Measurements from ENCODE around the gene XPNPEP2. TPM values are rescaled to one million over a fixed set of nuclear protein-coding genes. Genes with fewer than 3 reads are reported as not detected.

XPNPEP2 gene, protein sequence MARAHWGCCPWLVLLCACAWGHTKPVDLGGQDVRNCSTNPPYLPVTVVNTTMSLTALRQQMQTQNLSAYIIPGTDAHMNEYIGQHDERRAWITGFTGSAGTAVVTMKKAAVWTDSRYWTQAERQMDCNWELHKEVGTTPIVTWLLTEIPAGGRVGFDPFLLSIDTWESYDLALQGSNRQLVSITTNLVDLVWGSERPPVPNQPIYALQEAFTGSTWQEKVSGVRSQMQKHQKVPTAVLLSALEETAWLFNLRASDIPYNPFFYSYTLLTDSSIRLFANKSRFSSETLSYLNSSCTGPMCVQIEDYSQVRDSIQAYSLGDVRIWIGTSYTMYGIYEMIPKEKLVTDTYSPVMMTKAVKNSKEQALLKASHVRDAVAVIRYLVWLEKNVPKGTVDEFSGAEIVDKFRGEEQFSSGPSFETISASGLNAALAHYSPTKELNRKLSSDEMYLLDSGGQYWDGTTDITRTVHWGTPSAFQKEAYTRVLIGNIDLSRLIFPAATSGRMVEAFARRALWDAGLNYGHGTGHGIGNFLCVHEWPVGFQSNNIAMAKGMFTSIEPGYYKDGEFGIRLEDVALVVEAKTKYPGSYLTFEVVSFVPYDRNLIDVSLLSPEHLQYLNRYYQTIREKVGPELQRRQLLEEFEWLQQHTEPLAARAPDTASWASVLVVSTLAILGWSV
- total RNA-seq (2014; rRNA removed; shearing (Covaris generic)) (0.65 and 1.9 TPM in 2 replicates), polyA plus RNA-seq (2016; fragmentation: Nextera tagmentation; extraction: Ambion mirVana) (0.56 and 0.74 TPM in 2 replicates)

DNA sequence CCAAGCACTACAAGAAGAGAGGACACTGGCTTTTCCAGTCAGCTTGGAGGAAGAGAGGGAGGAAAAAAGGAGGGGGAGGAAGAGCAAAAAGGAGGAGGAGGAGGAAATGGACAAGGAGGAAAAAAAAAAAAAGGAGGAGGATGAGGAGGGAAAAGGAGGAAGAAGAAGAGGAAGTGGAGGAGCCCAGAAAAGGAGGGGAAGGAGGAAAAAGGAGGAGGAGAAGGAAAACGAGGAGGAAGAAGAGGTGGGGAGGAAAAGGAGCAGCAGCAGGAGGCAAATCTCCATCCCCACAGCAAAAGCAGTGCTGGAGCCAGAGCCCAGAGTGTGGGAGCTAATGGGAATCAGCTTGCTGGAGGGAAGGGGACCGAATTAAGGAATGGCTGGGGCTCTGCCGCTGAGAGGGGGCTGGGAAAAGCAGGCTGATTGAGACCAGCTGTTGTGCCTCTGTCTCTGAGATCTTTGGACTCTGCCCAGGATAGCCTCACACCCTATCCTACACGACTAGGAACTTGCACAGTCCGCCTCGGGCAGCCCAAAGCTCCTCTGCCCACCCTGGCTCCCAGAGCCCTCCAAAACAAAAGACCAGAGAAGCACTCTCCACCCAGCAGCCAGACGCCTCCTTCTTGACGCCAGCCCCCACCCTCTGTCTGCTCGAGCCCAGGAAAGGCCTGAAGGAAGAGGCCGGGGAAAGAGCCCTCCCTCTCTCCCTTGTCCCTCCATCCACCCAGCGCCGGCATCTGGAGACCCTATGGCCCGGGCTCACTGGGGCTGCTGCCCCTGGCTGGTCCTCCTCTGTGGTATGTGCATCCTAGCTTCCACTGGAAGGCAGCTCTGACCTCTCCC, at the start of gene XPNPEP2:
TSS of gene XPNPEP2 (plus strand) at position 514 of the 843 bp plus-strand sequence. CDS start at position 749, 235 bp downstream.
- Histone ChIP-seq H3K36me3 (ENCODE audit: low read depth) (no peaks in the 10 kb centered on the region), H3K27me3 (replicated peaks; ENCODE audit: insufficient read depth) (no peaks in the 10 kb centered on the region), H3K4me2 (ENCODE audit: unreplicated experiment) (peak within 1 kb of the TSS; percentile 53), H3K9me3 (ENCODE audit: low read depth) (no peaks in the 10 kb centered on the region), H3K9me2 (ENCODE audit: insufficient read depth) (no peaks in the 10 kb centered on the region), H4K20me1 (ENCODE audit: insufficient read depth) (no peaks in the 10 kb centered on the region), H3F3A (ENCODE audit: insufficient read depth) (0 out of 2 replicates have a peak, but pooled peaks cover 4% of the 10 kb centered on the region), H3K4me3 (no peak within 1 kb of the TSS), H3K4me1 (ENCODE audit: insufficient read depth) (peaks cover 14% of the 10 kb centered on the region), H2AFZ (peak within 1 kb of the TSS; percentile 79), H3K79me2 (ENCODE audit: insufficient read depth) (no peaks in the 10 kb centered on the region), H3K9ac (peak within 1 kb of the TSS; percentile 36), H3K27ac (peak within 1 kb of the TSS; percentile 37)
- in situ Hi-C loops (cut with MboI): no loop called here
- WGBS, 2 experiments (ENCODE audit: low coverage in 1 of 2, low lambda C conversion rate in 2 of 2, missing lambda C conversion rate in 2 of 2): 2% methylated on average over 7 to 13 of the region's 13 CpGs
- TF ChIP-seq EZH2 (IDR thresholded peaks at IDR 0.05; ENCODE audit: insufficient read depth, poor library complexity, severe bottlenecking) (no peak), EZH2phosphoT487 (IDR thresholded peaks at IDR 0.05; ENCODE audit: insufficient read depth, low read depth) (no peak)
- peak; percentile 51 for DNase-seq

DNA sequence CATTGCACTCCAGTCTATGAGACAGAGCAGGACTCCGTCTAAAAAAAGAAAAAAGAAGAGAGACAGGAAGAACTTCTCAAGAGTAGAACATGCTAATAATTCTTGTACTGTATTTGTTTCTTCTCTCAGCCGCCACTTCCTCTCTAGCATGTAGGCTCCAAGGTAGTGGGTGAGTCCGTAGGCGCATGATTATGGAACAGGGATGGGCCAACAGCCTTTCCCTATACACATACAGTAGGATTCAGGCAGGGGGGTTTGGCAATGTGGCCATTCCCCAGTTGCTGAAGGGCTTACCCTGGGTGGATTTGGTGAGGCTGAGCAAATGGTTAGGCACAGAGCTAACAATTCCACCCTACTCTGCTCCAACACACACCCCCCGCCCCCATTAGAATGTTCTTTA, 49.0 kb upstream of the XPNPEP2 start:
- TF ChIP-seq EZH2 (IDR thresholded peaks at IDR 0.05; ENCODE audit: insufficient read depth, poor library complexity, severe bottlenecking) (no peak), EZH2phosphoT487 (IDR thresholded peaks at IDR 0.05; ENCODE audit: insufficient read depth, low read depth) (no peak)
- Histone ChIP-seq H3K9me3 (ENCODE audit: low read depth) (no peaks in the 10 kb centered on the region), H3K36me3 (ENCODE audit: low read depth) (no peaks in the 10 kb centered on the region), H3F3A (ENCODE audit: insufficient read depth) (no peaks in the 10 kb centered on the region), H3K27ac (no peak overlapping the region), H3K4me2 (ENCODE audit: unreplicated experiment) (no peak overlapping the region), H3K9ac (no peak overlapping the region), H4K20me1 (ENCODE audit: insufficient read depth) (no peaks in the 10 kb centered on the region), H3K27me3 (replicated peaks; ENCODE audit: insufficient read depth) (no peaks in the 10 kb centered on the region), H3K4me3 (no peak overlapping the region), H3K9me2 (ENCODE audit: insufficient read depth) (no peaks in the 10 kb centered on the region), H3K4me1 (ENCODE audit: insufficient read depth) (0 out of 2 replicates have a peak, but pooled peaks cover 3% of the 10 kb centered on the region), H2AFZ (no peak overlapping the region), H3K79me2 (ENCODE audit: insufficient read depth) (no peaks in the 10 kb centered on the region)
- in situ Hi-C loops (cut with MboI): no loop called here
- WGBS, 2 experiments (ENCODE audit: low coverage in 1 of 2, low lambda C conversion rate in 2 of 2, missing lambda C conversion rate in 2 of 2): 86 to 100% methylated on average over 3 to 5 of the region's 5 CpGs
- no peak for DNase-seq

DNA sequence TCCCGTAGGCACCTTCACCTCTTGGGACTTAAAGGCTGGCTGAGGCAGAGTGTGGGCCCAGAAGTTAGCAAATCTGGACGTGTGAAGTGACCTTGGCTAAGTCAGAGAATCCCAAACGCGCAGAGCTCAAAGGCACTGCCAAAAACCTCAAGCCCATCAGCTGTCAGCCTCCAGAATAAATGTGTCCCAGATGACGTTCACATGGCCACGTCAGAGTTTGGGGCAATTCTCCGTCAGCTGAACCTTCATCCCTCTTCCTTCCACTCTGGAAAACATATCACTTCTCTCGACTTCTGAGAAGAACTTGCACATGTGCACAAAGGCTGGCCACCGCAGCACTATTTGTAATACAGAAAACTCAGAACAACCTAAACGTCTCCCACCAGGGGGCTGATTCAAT, 48.3 kb upstream of the XPNPEP2 start:
- H3K36me3 ChIP-seq (ENCODE audit: low read depth): no peaks in the 10 kb centered on the region

DNA sequence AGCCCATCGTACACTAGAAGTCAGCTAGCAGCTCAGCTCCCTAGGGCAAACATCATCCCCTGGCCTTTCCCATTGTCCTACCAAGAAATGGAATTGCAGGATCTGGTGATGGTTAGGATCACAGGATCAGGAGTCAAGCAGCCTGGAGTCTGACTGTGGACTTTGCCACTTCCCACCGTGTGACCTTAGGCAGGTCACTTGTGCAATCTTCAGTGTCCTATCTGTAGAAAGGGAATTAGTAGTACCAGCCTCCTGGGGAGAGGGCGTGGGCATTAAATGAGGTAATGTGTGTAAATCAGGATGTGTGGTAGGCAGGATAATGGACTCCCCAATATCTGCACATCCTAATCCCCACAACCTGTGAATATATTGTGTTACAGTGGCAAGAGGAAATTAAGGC, 45.4 kb upstream of the XPNPEP2 start:
- Histone ChIP-seq H2AFZ (no peak overlapping the region), H3K9me3 (ENCODE audit: low read depth) (no peaks in the 10 kb centered on the region), H3F3A (ENCODE audit: insufficient read depth) (no peaks in the 10 kb centered on the region), H3K27ac (no peak overlapping the region), H3K4me3 (no peak overlapping the region), H3K4me2 (ENCODE audit: unreplicated experiment) (no peak overlapping the region), H3K9ac (no peak overlapping the region), H3K36me3 (ENCODE audit: low read depth) (no peaks in the 10 kb centered on the region), H3K27me3 (replicated peaks; ENCODE audit: insufficient read depth) (no peaks in the 10 kb centered on the region), H3K4me1 (ENCODE audit: insufficient read depth) (no peaks in the 10 kb centered on the region), H3K79me2 (ENCODE audit: insufficient read depth) (no peaks in the 10 kb centered on the region), H4K20me1 (ENCODE audit: insufficient read depth) (no peaks in the 10 kb centered on the region), H3K9me2 (ENCODE audit: insufficient read depth) (no peaks in the 10 kb centered on the region)
- in situ Hi-C loops (cut with MboI): no loop called here
- TF ChIP-seq EZH2 (IDR thresholded peaks at IDR 0.05; ENCODE audit: insufficient read depth, poor library complexity, severe bottlenecking) (no peak), EZH2phosphoT487 (IDR thresholded peaks at IDR 0.05; ENCODE audit: insufficient read depth, low read depth) (no peak)
- WGBS, 2 experiments (ENCODE audit: low coverage in 1 of 2, low lambda C conversion rate in 2 of 2, missing lambda C conversion rate in 2 of 2): 83 to 86% methylated on average over 3 of the region's 3 CpGs
- DNase-seq: no peak

More for the DNA sequence above, 48.3 kb upstream of the XPNPEP2 start:
- Histone ChIP-seq H3K27me3 (replicated peaks; ENCODE audit: insufficient read depth) (no peaks in the 10 kb centered on the region), H3K9ac (no peak overlapping the region), H3K79me2 (ENCODE audit: insufficient read depth) (no peaks in the 10 kb centered on the region), H3K4me2 (ENCODE audit: unreplicated experiment) (no peak overlapping the region), H2AFZ (no peak overlapping the region), H3K4me1 (ENCODE audit: insufficient read depth) (0 out of 2 replicates have a peak, but pooled peaks cover 3% of the 10 kb centered on the region), H3K9me2 (ENCODE audit: insufficient read depth) (no peaks in the 10 kb centered on the region), H4K20me1 (ENCODE audit: insufficient read depth) (no peaks in the 10 kb centered on the region), H3K27ac (no peak overlapping the region), H3K4me3 (no peak overlapping the region), H3F3A (ENCODE audit: insufficient read depth) (no peaks in the 10 kb centered on the region), H3K9me3 (ENCODE audit: low read depth) (no peaks in the 10 kb centered on the region)
- peak; percentile 9 for DNase-seq
- in situ Hi-C loops (cut with MboI): no loop called here
- TF ChIP-seq EZH2phosphoT487 (IDR thresholded peaks at IDR 0.05; ENCODE audit: insufficient read depth, low read depth): no peak
- TF ChIP-seq EZH2 (IDR thresholded peaks at IDR 0.05; ENCODE audit: insufficient read depth, poor library complexity, severe bottlenecking): no peak
- WGBS, 2 experiments (ENCODE audit: low coverage in 1 of 2, low lambda C conversion rate in 2 of 2, missing lambda C conversion rate in 2 of 2): 8 to 11% methylated on average over 8 of the region's 10 CpGs
